ENCODE results near the gene GALNT16. TPM values are rescaled to one million over a fixed set of nuclear protein-coding genes. Genes with fewer than 3 reads are reported as not detected.
"Not testable (repeated sequence)": the region's sequence is repeated elsewhere in the genome, so short reads cannot be mapped to it uniquely, and the experiment has no call there.

GALNT16 gene
- total RNA-seq, 1 experiment from 2014 or later: 1.7 TPM

DNA sequence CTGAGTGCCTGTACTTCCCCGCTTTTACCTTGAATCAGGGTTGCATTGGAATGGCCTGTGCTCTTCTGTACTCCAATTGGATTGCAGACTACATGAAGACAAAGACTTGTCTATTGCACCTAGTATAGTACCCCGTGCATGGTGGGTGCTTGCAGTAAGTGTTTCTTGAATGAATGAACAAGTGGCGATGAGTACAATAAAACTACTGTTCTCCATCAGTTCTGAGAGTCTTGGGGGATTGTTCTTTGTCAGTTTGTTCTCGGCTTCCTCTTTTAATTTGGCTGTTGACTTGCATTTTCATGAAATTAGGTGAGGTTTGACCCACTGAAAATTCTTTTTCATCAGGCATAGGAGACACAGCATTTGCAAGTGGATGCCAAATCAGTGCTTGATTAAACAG is 104.0 kb downstream of the GALNT16 start:
- no peak for DNase-seq (ENCODE audit: low read depth)

- no peak for DNase-seq (ENCODE audit: low read depth)
Measured at GRCh38 chr14:69364378-69364777, 104.4 kb downstream of the GALNT16 start.

DNA sequence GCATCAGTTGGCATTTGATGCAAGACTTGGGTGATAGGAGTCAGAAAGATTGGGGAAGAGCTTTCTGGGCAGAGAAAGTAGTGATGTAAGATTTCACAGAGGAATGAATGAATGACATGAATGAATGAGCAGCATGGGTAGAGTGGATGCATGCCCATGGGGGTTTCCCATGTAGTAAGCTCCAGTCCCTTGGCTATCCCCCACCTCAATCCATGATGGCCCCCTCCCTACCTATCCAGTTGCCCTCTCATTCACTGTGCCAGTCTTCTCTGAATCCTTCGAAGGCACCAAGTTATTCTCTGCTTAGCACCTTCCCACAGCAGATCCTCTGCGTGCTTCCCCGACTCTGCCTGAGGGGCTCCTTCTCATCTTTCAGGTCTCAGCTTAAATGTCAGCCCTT is 106.1 kb downstream of the GALNT16 start:
- no peak for DNase-seq (ENCODE audit: low read depth)

DNA sequence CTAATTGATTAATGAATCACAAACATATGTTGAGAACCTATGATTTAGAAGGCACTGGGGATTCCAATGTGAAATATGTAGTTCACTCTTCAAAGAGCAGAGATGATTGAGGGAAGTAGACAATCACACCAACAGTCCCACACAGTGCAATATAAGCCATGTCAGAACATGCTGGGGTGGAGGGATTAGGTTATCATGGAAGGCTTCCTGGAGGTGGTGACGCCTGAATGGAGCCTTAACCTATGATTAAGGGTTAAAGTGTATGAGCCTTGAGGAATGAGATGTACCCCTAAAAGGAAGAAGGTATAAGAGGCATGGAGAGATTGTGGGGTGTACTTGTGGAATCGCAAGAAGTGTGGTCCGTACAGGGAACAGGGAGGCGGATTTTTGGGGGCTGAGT is 106.8 kb downstream of the GALNT16 start:
- no peak for DNase-seq (ENCODE audit: low read depth)

GRCh38 chr14:69368381-69368780 is 108.4 kb downstream of the GALNT16 start:
- no peak for DNase-seq (ENCODE audit: low read depth)

DNA sequence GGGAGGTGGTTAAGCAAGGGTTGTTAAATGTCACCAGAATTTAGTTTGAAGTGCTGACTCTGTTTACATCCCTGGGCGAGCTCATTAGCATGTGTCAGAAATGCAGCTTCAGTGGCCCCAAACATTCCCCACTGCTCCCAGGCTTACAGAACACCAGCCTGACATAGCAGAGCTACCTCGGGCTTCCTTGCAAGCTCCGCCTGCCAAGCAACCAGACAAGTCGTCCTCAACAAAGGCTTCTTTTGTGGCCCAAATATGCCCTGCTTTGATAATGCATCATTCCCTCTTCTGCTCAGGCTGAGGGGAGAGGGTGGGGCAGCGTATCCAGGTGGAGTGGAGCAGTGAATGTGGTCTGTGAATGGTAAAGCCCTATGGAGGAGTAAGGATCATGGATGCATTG is 110.1 kb downstream of the GALNT16 start:
- DNase-seq (ENCODE audit: low read depth): no peak

- no peak for DNase-seq (ENCODE audit: low read depth)
Measured at GRCh38 chr14:69372146-69372545, 112.2 kb downstream of the GALNT16 start.

DNA sequence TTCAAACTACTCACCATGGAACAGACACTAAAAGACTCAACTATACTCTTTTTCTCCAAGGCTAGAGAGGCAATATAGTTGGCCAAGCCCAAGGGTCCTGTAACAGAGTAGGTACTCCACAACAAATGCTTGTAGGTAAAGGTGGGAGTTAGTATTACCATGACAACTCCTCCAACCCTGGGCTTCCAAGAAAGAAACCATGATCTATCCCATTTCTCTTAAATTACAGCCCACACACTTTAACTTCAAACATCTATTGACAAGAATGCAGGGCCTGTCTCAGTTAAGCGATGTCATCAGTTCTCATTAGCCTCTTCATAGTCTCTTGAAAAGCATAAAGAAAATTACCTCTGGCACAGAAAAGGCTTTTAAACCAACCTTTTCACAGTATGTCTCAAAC is 113.1 kb downstream of the GALNT16 start:
- DNase-seq (ENCODE audit: low read depth): no peak

DNA sequence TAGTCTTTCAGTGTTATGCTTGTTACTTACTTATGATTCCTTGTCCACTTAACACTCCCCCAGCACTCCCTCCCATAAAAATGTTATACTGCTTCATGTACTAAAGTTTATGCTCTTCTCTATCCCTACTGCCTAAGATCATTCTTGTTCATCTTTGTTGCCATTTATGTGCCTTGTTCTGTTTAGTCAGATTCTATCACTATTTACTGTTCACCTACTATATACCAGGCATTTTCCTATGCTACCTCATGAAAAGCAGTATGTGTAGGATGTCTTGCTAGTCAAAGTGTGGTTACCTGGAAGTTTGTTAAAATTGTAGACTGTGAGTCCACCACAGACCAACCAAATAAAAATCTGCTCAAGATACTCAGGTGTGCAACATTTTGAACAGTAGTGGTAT is 114.3 kb downstream of the GALNT16 start:
- DNase-seq (ENCODE audit: low read depth): no peak

- no peak for DNase-seq (ENCODE audit: low read depth)
Measured at GRCh38 chr14:69375182-69375581, 115.2 kb downstream of the GALNT16 start.

DNA sequence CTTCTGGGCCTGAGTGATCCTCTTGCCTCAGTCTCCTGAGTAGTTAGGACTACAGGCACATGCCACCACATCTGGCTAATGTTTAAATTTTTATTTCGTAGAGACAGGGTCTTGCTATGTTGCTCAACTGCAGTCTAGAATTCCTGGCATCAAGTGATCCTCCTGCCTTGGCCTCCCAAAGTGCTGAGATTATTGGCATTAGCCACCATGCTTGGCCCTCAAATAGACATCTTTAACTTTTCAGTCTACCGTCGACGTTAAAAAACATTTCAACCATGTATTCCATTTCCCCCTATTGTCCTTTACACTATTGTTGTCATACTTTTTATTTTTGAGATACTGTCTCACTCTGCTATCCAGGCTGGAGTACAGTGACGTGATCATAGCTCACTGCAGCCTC is 115.8 kb downstream of the GALNT16 start:
- DNase-seq (ENCODE audit: low read depth): no peak

DNA sequence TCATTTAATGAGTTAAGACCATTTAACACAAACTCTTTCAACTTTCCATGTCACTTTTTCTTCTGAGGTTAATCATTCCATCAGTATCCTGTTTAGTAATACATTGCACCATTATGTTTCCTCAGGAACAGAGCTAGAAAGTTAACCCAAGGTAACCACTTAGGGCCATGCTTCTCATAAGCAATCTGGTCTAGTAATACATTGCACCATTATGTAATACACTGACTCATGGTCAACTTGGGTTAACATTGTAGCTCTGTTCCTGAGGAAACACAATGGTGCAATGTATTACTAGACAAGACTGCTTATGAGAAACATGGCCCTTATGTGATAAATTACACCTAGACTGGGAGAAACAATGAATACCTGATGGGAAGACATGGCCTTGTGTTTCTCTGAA is 116.5 kb downstream of the GALNT16 start:
- no peak for DNase-seq (ENCODE audit: low read depth)

GRCh38 chr14:69378274-69378673 is 118.3 kb downstream of the GALNT16 start:
- no peak for DNase-seq (ENCODE audit: low read depth)

DNA sequence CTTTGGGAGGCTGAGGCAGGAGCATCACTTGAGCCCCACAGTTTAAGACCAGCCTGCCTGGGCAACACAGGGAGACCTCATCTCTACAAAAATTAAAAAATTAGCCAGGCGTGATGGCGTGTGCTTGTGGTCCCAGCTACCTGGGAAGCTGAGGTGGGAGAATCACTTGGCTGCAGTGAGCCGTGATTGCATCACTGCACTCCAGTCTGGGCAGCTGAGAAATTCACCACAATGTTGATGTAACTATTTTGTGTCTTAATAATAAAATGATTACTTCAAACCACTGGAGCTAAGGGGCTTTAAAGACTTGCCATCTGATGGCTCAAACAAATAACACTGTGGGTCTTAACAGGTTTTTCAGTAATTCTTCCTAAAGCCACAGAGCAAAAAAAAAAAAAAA is 127.4 kb downstream of the GALNT16 start:
- DNase-seq (ENCODE audit: low read depth): no peak

DNA sequence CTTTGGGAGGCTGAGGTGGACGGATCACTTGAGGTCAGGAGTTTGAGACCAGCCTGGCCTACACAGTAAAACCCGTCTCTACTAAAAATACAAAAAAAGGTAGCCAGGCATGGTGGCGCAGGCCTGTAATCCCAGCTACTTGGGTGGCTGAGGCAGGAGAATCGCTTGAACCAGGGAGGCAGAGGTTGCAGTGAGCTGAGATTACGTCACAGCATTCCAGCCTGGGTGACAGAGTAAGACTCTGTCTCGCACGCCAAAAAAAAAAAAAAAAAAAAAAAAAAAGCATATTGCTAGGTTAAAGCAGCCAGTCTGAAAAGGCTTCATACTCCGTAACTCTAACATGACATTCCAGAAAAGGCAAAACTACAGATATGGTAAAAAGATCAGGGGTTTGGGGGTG is 131.4 kb downstream of the GALNT16 start:
- DNase-seq (ENCODE audit: low read depth): not testable (repeated sequence)

DNA sequence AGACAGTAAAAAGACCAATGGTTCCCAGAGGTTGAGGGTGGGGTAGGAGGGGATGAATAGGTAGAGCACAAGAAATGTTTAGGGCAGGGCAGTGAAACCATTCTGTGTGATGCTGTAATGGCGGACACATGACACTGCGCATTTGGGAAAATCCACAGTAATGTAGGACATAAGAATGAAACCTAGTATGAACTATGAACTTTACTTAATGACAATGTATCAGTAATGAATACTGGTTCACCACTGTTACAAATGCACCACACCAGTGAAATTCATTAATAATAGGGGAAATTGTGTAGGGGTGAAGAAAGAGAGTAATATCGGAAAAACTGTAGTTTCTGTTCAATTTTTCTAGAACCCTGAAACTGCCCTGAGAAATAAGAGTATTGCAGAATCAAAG is 132.5 kb downstream of the GALNT16 start:
- DNase-seq (ENCODE audit: low read depth): no peak

DNA sequence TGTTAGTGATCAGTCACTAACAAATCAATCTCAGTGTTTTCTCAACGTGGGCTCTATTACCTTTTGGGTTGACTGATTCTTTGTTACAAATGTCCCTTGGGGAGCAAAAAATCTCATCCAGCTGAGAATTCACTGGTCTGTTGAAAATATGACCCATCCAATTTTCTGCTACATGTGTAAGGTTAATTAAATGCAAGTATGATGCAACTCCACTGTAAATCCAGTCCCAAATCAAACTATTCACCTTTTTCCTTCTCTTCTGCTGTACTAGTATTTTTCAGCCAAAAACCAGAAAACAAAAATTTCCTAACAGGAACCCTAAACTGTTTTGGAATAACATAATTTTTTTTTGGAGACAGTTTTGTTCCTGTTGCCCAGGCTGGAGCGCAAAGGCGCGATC is 136.0 kb downstream of the GALNT16 start:
- DNase-seq (ENCODE audit: low read depth): no peak

GRCh38 chr14:69398053-69398817 is 138.3 kb downstream of the GALNT16 start, which contains the start of the genes ERH and SLC39A9:
TSS of gene ERH (minus strand) at chr14:69398299. CDS start at chr14:69398233, 66 bp downstream.
TSS of gene SLC39A9 (plus strand) at chr14:69398692. CDS start at chr14:69399370, 678 bp downstream.
- peak; percentile 98 for DNase-seq (ENCODE audit: low read depth)

GRCh38 chr14:69398818-69399210 is 138.9 kb downstream of the GALNT16 start:
- DNase-seq (ENCODE audit: low read depth): no peak

- no peak for DNase-seq (ENCODE audit: low read depth)
Measured at GRCh38 chr14:69399750-69400149, 139.8 kb downstream of the GALNT16 start.

GRCh38 chr14:69400154-69400553 is 140.2 kb downstream of the GALNT16 start:
- no peak for DNase-seq (ENCODE audit: low read depth)

- DNase-seq (ENCODE audit: low read depth): no peak
Measured at GRCh38 chr14:69401841-69402240, 141.9 kb downstream of the GALNT16 start.

GRCh38 chr14:69404478-69404877 is 144.5 kb downstream of the GALNT16 start:
- DNase-seq (ENCODE audit: low read depth): no peak

GRCh38 chr14:69404883-69405282 is 144.9 kb downstream of the GALNT16 start:
- no peak for DNase-seq (ENCODE audit: low read depth)

Data from Daoy (cell line).